Hepatocyte (in vitro differentiated cells): Measurements from ENCODE around the gene PIGP. TPM values are rescaled to one million over a fixed set of nuclear protein-coding genes. Genes with fewer than 3 reads are reported as not detected.
"Not testable (repeated sequence)": the region's sequence is repeated elsewhere in the genome, so short reads cannot be mapped to it uniquely, and the experiment has no call there.

Experiments used
- DNase-seq: peaks from one replicate; pipeline ENCODE4 v3.0.0-alpha.2; 2016; ENCODE audit warnings: low spot score
- H2AFZ ChIP-seq: fragments of 200-600 bp; sonication (generic); 2 replicates; pipeline ENCODE4 v1.6.0; 2016; ENCODE audit warnings: antibody characterized with exemption, mild to moderate bottlenecking
- H3K27ac ChIP-seq: fragments of 200-600 bp; sonication (generic); 2 replicates; pipeline ENCODE4 v1.5.1; 2016; ENCODE audit warnings: mild to moderate bottlenecking
- H3K27me3 ChIP-seq: fragments of 200-600 bp; sonication (generic); 2 replicates; pipeline ENCODE4 v1.6.1; 2016
- H3K36me3 ChIP-seq: fragments of 200-600 bp; sonication (generic); replicated peaks from 2 replicates; pipeline ENCODE4 v1.5.1; 2016; ENCODE audit warnings: low read depth; ENCODE audit not compliant: insufficient read depth
- H3K4me1 ChIP-seq: fragments of 200-600 bp; sonication (generic); 2 replicates; pipeline ENCODE4 v1.5.1; 2016; ENCODE audit warnings: mild to moderate bottlenecking, moderate library complexity; ENCODE audit not compliant: insufficient read depth
- H3K4me2 ChIP-seq: fragments of 200-600 bp; sonication (generic); 2 replicates; pipeline ENCODE4 v1.6.0; 2016
- H3K4me3 ChIP-seq: fragments of 200-600 bp; sonication (generic); 2 replicates; pipeline ENCODE4 v1.5.1; 2016; ENCODE audit warnings: mild to moderate bottlenecking
- H3K79me2 ChIP-seq: fragments of 200-600 bp; sonication (generic); 2 replicates; pipeline ENCODE4 v1.6.0; 2017; ENCODE audit warnings: mild to moderate bottlenecking
- H3K9me2 ChIP-seq: fragments of 200-600 bp; sonication (generic); replicated peaks from 2 replicates; pipeline ENCODE4 v1.6.0; 2017; ENCODE audit warnings: mild to moderate bottlenecking; ENCODE audit not compliant: insufficient read depth
- H3K9me3 ChIP-seq: fragments of 200-600 bp; sonication (generic); 2 replicates; pipeline ENCODE4 v1.5.1; 2016; ENCODE audit warnings: low read depth, mild to moderate bottlenecking
- H4K20me1 ChIP-seq: fragments of 200-600 bp; sonication (generic); 2 replicates; pipeline ENCODE4 v1.6.0; 2016; ENCODE audit warnings: mild to moderate bottlenecking; ENCODE audit not compliant: insufficient read depth, poor library complexity, severe bottlenecking
- CTCF ChIP-seq: fragments of 200-600 bp; sonication (generic); IDR thresholded peaks from 2 replicates; pipeline ENCODE4 v1.5.1; 2016; ENCODE audit warnings: antibody characterized with exemption, mild to moderate bottlenecking; ENCODE audit not compliant: poor library complexity
- EZH2 ChIP-seq: fragments of 200-600 bp; sonication (generic); IDR thresholded peaks from 2 replicates; pipeline ENCODE4 v1.6.1; 2016; ENCODE audit warnings: antibody characterized with exemption, mild to moderate bottlenecking, borderline replicate concordance
- EZH2phosphoT487 ChIP-seq: fragments of 200-600 bp; sonication (generic); IDR thresholded peaks from one replicate; pipeline ENCODE4 v1.6.1; 2018; ENCODE audit warnings: antibody characterized with exemption, mild to moderate bottlenecking, low read depth, moderate library complexity; ENCODE audit not compliant: unreplicated experiment, severe bottlenecking
- WGBS: methylation state at CpG from one replicate; pipeline ENCODE4 v1.1.6; 2016; ENCODE audit warnings: low lambda C conversion rate; ENCODE audit errors: missing lambda C conversion rate; 5-methylcytosine and 5-hydroxymethylcytosine counted together
- polyA plus RNA-seq: library from polyadenylated mRNA; unstranded; fragments of >200 nt; fragmentation: Nextera tagmentation; extraction: Ambion mirVana; gene quantifications from 2 replicates; pipeline ENCODE4 v1.2.1, GENCODE V29; 2016
- total RNA-seq: library from RNA; depleted of rRNA; stranded (reverse); fragments of >200 nt; gene quantifications from 2 replicates; pipeline ENCODE4 v1.2.3, GENCODE V29; 2014

The PIGP gene
- total and polyA plus RNA-seq, 2 experiments from 2014 or later = 23.3 to 39.9 TPM

GRCh38 chr21:37039411-37040075 lies 33.3 kb downstream of the PIGP start:
- no peak overlapping the region for H3K4me3 ChIP-seq
- no peaks in the 10 kb centered on the region for H3K36me3 ChIP-seq
- no peak for DNase-seq
- H3K27ac ChIP-seq = no peak overlapping the region
- 66% methylated on average over 9 of the region's 9 CpGs for WGBS
- H3K27me3 ChIP-seq = no peaks in the 10 kb centered on the region
- H3K9me3 ChIP-seq = no peaks in the 10 kb centered on the region
- no peaks in the 10 kb centered on the region for H3K9me2 ChIP-seq
- H2AFZ ChIP-seq = no peak overlapping the region
- TF ChIP-seq CTCF (no peak), EZH2phosphoT487 (no peak)
- no peaks in the 10 kb centered on the region for H4K20me1 ChIP-seq
- H3K4me2 ChIP-seq = no peak overlapping the region
- no peaks in the 10 kb centered on the region for H3K4me1 ChIP-seq
- no peaks in the 10 kb centered on the region for H3K79me2 ChIP-seq

- no peak overlapping the region for H2AFZ ChIP-seq
- no peaks in the 10 kb centered on the region for H3K27me3 ChIP-seq
- H4K20me1 ChIP-seq = no peaks in the 10 kb centered on the region
- H3K79me2 ChIP-seq = no peaks in the 10 kb centered on the region
- no peak for TF ChIP-seq EZH2
- no peak for DNase-seq
- no peak overlapping the region for H3K4me3 ChIP-seq
- no peaks in the 10 kb centered on the region for H3K36me3 ChIP-seq
- WGBS = 88% methylated on average over 4 of the region's 4 CpGs
- H3K27ac ChIP-seq = no peak overlapping the region
- H3K9me3 ChIP-seq = no peaks in the 10 kb centered on the region
- H3K9me2 ChIP-seq = no peaks in the 10 kb centered on the region
- H3K4me2 ChIP-seq = no peak overlapping the region
- H3K4me1 ChIP-seq = no peaks in the 10 kb centered on the region
Measured at GRCh38 chr21:37036177-37036576, 36.7 kb downstream of the PIGP start.

GRCh38 chr21:37034394-37034793 lies 38.5 kb downstream of the PIGP start:
- not testable (repeated sequence) for H3K27me3 ChIP-seq, H3K9me2 ChIP-seq, H3K79me2 ChIP-seq, H3K4me2 ChIP-seq, H4K20me1 ChIP-seq, H3K9me3 ChIP-seq, H3K4me1 ChIP-seq, H3K4me3 ChIP-seq, DNase-seq, H3K36me3 ChIP-seq, H3K27ac ChIP-seq, H2AFZ ChIP-seq
- 77% methylated on average over 4 of the region's 4 CpGs for WGBS

GRCh38 chr21:37032877-37033471 lies 39.9 kb downstream of the PIGP start:
- 78% methylated on average over 4 of the region's 4 CpGs for WGBS
- Histone ChIP-seq H3K36me3 (no peaks in the 10 kb centered on the region), H3K4me1 (no peaks in the 10 kb centered on the region), H3K9me2 (no peaks in the 10 kb centered on the region), H3K4me2 (no peak overlapping the region), H3K9me3 (no peaks in the 10 kb centered on the region), H3K79me2 (no peaks in the 10 kb centered on the region), H4K20me1 (no peaks in the 10 kb centered on the region), H3K27me3 (no peaks in the 10 kb centered on the region), H2AFZ (no peak overlapping the region), H3K27ac (no peak overlapping the region), H3K4me3 (no peak overlapping the region)
- TF ChIP-seq EZH2 = no peak
- TF ChIP-seq CTCF = no peak
- TF ChIP-seq EZH2phosphoT487 = no peak
- DNase-seq = peak; percentile 23
